NCI-H187 (cell line): Measurements from ENCODE around the gene CTNND2.
"Not testable (repeated sequence)": the region's sequence is repeated elsewhere in the genome, so short reads cannot be mapped to it uniquely, and the experiment has no call there.

Experiments
- DNase-seq, 2 experiments: peaks; one replicate each; lab custom pipeline; 2025; lab: John Stamatoyannopoulos, UW

CTNND2 gene

GRCh38 chr5:11084111-11084510 is 820.1 kb downstream of the CTNND2 start:
- DNase-seq: no peak

- no peak for DNase-seq
Observed at GRCh38 chr5:11082404-11082945, 821.8 kb downstream of the CTNND2 start.

- no peak for DNase-seq
Observed at GRCh38 chr5:11076945-11077613, 827.2 kb downstream of the CTNND2 start.

GRCh38 chr5:11075035-11075805 is 829.0 kb downstream of the CTNND2 start:
- DNase-seq: no peak

- DNase-seq: no peak
Observed at GRCh38 chr5:11072568-11072967, 831.7 kb downstream of the CTNND2 start.

- no peak for DNase-seq
Observed at GRCh38 chr5:11072076-11072475, 832.2 kb downstream of the CTNND2 start.

- no peak for DNase-seq
Observed at GRCh38 chr5:11069041-11069440, 835.2 kb downstream of the CTNND2 start.

GRCh38 chr5:11065723-11066122 is 838.5 kb downstream of the CTNND2 start:
- not testable (repeated sequence) for DNase-seq

GRCh38 chr5:11064763-11065450 is 839.3 kb downstream of the CTNND2 start:
- no peak for DNase-seq

- DNase-seq: no peak
Observed at GRCh38 chr5:11062397-11062796, 841.8 kb downstream of the CTNND2 start.

- DNase-seq: no peak
Observed at GRCh38 chr5:11056560-11056959, 847.7 kb downstream of the CTNND2 start.

GRCh38 chr5:11054014-11054413 is 850.2 kb downstream of the CTNND2 start:
- DNase-seq: no peak

- no peak for DNase-seq
Observed at GRCh38 chr5:11052871-11053270, 851.4 kb downstream of the CTNND2 start.

GRCh38 chr5:11050596-11051304 is 853.5 kb downstream of the CTNND2 start:
- no peak for DNase-seq

GRCh38 chr5:11048760-11049159 is 855.5 kb downstream of the CTNND2 start:
- DNase-seq: no peak

- no peak for DNase-seq
Observed at GRCh38 chr5:11047625-11048024, 856.6 kb downstream of the CTNND2 start.

- no peak for DNase-seq
Observed at GRCh38 chr5:11047030-11047429, 857.2 kb downstream of the CTNND2 start.

GRCh38 chr5:11046160-11046559 is 858.1 kb downstream of the CTNND2 start:
- no peak for DNase-seq

GRCh38 chr5:11045411-11045810 is 858.8 kb downstream of the CTNND2 start:
- peak in 1 of 2 experiments; percentile 2 for DNase-seq

- no peak for DNase-seq
Observed at GRCh38 chr5:11044581-11044980, 859.7 kb downstream of the CTNND2 start.

- DNase-seq: no peak
Observed at GRCh38 chr5:11043881-11044280, 860.4 kb downstream of the CTNND2 start.

- no peak for DNase-seq
Observed at GRCh38 chr5:11040345-11040744, 863.9 kb downstream of the CTNND2 start.
